Measurements from ENCODE around the gene UBAC1. TPM values are rescaled to one million over a fixed set of nuclear protein-coding genes. Genes with fewer than 3 reads are reported as not detected.

Gene UBAC1, protein sequence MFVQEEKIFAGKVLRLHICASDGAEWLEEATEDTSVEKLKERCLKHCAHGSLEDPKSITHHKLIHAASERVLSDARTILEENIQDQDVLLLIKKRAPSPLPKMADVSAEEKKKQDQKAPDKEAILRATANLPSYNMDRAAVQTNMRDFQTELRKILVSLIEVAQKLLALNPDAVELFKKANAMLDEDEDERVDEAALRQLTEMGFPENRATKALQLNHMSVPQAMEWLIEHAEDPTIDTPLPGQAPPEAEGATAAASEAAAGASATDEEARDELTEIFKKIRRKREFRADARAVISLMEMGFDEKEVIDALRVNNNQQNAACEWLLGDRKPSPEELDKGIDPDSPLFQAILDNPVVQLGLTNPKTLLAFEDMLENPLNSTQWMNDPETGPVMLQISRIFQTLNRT
- polyA plus RNA-seq (ENCODE audit: insufficient read depth in 1 of 5, insufficient read length in 5 of 5, low replicate concordance in 1 of 5), result 10 to 100 TPM; 27.6 to 38.4 (median 32.3) TPM
- long read RNA-seq, donor 1, transcript UBAC1-201 (10 exons, 1,867 nt), result major isoform, 12 of 20 reads
- long read RNA-seq, donor 1, partial matches to known transcripts, result 7 of 20 reads
- long read RNA-seq, donor 1, other reads (novel, unspliced or antisense), result 0 of 20 reads
- long read RNA-seq, donor 2, transcript UBAC1-201 (10 exons, 1,867 nt), result major isoform, 8 of 20 reads
- long read RNA-seq, donor 2, partial matches to known transcripts, result 12 of 20 reads
- long read RNA-seq, donor 2, other reads (novel, unspliced or antisense), result 0 of 20 reads
- long read RNA-seq, donor 3, transcript UBAC1-201 (10 exons, 1,867 nt), result major isoform, 12 of 17 reads
- long read RNA-seq, donor 3, partial matches to known transcripts, result 5 of 17 reads
- long read RNA-seq, donor 3, other reads (novel, unspliced or antisense), result 0 of 17 reads
- long read RNA-seq, donor 4, partial matches to known transcripts, result 0 of 4 reads
- long read RNA-seq, donor 4, other reads (novel, unspliced or antisense), result 0 of 4 reads
- long read RNA-seq, donor 5, transcript UBAC1-201 (10 exons, 1,867 nt), result major isoform, 15 of 23 reads
- long read RNA-seq, donor 5, partial matches to known transcripts, result 6 of 23 reads
- long read RNA-seq, donor 5, other reads (novel, unspliced or antisense), result 0 of 23 reads
- long read RNA-seq, donor 6, transcript UBAC1-201 (10 exons, 1,867 nt), result major isoform, 23 of 28 reads
- long read RNA-seq, donor 6, partial matches to known transcripts, result 5 of 28 reads
- long read RNA-seq, donor 6, other reads (novel, unspliced or antisense), result 0 of 28 reads
- long read RNA-seq, donor 7, transcript UBAC1-201 (10 exons, 1,867 nt), result major isoform, 6 of 20 reads
- long read RNA-seq, donor 7, partial matches to known transcripts, result 13 of 20 reads
- long read RNA-seq, donor 7, other reads (novel, unspliced or antisense), result 0 of 20 reads
- long read RNA-seq, donor 8, transcript UBAC1-201 (10 exons, 1,867 nt), result major isoform, 5 of 7 reads
- long read RNA-seq, donor 8, partial matches to known transcripts, result 0 of 7 reads
- long read RNA-seq, donor 8, other reads (novel, unspliced or antisense), result 0 of 7 reads

DNA sequence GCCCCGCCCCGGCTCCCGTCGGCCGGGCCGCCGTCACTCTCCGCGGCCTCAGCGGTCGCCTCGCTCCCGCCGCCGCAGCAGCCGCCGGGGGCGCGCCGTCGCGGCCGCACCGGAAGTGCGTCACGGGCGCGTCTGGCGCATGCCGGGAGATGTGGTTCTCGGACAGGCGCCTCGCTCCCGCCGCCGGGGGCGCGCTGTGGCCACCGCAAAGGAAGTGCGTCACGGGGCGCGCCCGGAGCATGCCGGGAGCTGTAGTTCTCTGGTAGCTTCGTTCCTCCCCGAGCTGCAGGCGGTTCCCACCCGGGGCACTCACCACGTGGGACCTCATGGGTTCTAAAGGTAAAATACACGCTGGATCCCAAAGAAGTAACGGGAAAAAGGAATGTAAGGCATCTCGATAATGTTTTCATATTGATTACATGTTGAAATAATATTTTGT lies at the start of gene UBAC1:
TSS of gene UBAC1 (minus strand) at position 97 of the 439 bp plus-strand sequence. CDS start 211 bp downstream, outside the sequence.
- peak; percentile 94 to 95 for DNase-seq

DNA sequence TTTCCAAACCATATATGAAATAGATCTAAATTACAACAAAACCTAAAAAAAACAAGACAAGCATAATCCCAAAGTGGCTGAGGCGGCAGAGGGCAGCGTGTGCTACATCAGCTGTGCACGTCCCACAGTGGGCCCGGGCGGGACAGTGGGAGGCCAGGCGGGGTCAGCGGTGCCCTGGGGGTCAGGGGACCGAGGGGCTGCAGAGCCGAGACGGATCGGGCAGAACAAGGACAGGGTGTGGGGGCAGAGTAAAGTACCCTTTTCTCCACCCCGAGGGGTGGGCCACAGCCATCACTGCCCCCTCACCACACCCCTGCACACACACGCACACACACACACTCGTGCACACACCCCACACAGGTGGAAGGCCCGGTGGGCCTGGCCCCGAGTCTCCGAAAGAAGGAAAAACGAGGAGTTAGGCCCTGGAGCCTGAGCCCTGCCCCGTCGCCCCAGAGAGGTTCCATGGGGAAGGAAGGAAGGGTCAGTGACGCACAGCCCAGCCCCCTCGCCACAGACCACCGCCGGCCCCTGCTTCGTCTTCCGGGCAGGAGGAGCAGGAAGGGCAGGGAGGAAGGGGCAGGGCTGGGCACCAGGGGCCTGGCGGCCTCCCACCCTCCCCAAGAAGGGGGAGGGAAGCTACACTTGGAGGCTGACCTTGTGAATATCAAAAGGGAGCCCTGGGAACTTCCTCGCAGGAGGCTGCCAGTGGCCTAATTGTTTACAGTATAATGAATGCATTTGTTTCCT lies 49.6 kb upstream of the UBAC1 start:
- no peak for DNase-seq

DNA sequence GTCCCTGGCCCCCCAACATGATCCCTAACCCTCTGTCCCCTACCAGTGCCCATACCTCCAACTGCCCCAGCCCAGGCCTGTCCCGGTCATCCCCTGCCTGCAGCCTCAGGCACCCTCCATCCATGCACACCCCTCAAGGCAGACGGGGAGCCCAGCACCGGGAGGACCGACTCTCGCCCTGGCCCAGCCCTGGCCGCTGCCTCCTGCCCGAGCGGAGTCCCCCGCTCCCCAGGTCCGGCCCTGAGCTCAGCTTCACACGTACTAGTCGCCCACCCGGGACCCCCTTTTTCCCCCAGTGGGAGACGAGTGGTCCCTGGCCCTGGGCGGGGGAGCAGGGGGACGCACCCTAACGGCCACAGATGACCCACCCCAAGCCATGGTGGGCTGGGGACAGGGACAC lies 49.0 kb upstream of the UBAC1 start:
- no peak for DNase-seq

DNA sequence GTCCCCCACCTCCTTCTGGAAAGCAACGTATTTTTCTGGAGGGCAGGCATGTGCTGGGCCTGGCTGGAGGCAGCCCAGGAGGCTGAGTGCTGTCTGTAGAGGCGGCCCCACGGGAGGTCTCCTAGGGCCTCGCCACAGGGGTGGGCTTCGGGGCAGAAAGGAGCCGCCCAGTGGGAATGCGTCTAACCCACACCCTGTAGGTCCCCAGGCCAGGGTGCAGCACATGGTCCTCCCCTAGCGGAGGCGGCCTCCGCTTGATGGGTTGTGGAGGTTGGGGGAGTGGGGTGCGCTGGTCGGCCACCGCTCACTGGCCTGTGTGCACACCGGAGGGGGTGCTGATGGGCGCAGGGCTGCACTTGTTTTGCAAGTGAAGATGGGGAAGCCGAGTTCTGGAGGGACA lies 48.3 kb upstream of the UBAC1 start:
- DNase-seq, result no peak

DNA sequence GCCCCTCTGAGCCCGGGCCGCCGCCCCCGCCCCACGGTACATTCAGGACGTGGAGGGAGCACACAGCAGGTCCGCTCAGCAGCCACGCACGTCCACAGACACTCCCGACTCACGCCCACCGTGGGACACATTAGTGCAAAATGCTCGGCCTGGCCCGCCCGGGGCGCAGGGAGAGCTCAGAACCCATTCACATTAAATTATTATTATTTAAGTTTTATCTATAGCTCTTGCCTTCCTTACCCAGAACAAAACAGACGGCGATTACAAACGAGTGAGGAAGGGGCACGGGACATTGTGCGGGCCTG lies 47.5 kb upstream of the UBAC1 start:
- no peak for DNase-seq

DNA sequence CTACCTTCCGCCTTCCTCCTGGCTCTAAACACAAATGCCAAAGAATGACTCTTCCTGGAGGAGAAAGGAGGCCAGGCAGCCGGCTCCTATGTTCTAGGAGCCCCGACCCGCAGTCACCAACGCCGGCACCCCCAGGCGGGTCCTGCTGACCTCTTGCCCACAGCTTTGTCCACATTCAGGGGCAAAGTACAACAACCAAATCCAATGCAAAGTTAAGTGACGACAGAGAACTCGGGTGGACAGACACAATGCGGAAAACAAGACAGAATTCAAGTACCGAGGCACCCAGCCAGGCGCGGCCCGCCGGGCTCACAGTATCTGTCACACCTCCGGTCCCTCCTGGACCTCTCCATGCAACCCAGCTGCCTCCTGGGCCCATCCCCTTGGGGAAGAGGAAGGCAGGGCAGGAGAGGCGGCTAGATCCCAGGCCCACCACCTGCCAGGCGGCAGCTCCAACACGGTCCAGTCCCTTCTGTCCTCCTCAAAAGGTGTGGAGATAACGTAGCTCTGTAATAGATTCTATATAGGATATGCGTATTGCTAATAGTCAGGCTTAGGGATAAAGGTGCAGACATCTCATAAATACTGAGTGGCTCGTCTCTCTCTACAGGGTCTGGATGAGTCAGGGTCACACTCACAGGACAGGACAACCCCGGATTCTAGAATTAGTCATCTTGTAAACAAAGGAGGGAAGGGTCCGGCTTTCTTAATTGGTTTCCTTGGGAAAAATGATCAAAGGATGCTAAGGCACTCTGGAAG lies 46.9 kb upstream of the UBAC1 start:
- DNase-seq, result no peak

DNA sequence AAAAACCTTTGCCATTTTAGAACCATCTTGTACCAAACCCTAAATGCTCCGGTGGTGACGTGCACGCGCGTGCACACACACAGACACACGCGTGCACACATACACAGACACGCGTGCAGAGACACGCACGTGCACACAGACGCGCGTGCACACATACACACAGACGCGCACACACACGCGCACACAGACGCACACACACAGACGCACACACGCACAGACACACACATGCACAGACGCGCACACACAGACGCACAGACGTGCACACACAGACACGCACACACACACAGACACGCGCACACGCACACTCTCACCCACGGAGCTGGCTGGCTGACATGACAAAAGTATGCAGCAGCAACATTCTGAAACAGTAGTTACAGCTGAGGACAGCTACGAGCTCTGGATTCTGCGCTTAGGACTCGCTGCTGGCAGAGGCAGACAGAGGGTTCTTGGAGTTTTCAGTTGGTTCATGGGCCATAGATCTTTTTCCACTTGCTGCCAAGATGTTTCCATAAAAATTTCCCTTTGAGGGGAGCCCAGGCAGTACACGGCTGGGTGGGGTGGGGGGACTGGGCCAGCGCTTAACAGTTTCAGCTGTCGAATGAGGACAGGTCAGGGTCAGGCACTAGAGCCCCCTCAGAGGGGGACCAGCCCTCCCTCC lies 46.2 kb upstream of the UBAC1 start:
- no peak for DNase-seq

DNA sequence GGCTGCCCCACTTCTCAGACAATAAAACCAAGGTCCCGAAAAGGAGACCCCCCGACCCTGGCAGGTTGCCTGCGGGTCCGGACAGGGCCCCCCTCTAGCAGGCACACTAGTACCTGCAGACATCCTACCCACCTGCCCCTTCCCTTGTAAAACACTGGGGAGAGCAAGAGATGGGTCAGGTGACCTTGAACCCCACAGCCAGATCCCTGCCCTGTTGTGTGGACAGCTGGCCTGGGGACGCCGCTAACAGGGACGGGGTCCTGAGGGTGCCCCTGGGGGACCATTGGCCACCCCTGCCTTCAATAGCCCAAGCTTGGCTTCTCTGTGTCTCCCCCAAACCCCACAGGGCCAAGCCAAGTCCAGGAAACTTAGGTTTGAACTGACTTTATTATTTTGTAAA lies 45.0 kb upstream of the UBAC1 start:
- DNase-seq, result no peak

DNA sequence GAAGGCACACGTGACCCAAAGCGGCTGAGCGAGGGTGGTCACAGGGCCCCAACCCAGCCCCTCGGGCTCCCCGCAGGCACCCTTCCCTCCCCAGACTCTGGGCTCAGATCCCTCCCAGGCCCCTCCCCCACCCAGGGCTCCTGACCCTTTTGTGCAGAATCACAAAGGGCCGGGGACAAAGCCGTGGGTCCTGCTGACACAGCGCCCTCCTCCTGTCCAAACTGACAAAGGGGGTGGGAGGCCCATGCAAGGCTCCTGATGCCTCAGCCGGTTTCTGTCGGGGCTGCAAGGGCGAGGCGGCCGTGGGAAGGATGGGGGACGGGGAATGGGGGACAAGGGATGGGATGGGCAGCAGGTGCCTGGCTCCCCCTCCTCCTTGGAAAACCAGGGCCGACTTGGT lies 43.5 kb upstream of the UBAC1 start:
- DNase-seq, result no peak

DNA sequence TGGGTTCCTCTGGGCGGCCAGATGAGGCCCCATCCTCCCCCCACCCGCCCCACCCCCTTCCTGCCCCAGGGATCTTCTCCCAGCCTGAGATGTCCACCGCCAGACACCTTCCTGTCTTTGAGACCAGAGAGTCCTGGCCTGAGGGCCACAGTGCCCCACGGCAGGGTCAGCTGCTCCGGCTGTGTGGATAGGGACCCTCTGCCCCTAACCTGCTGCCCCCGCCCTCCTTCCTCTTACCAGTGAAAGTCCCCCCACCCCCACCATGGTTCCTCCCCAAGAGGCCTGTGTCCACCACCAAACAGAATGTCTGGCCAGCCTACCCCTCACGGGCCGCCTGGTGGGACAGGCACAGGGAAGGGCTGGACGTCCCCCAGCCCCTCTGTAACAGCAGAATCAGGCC lies 43.0 kb upstream of the UBAC1 start:
- DNase-seq, result no peak

DNA sequence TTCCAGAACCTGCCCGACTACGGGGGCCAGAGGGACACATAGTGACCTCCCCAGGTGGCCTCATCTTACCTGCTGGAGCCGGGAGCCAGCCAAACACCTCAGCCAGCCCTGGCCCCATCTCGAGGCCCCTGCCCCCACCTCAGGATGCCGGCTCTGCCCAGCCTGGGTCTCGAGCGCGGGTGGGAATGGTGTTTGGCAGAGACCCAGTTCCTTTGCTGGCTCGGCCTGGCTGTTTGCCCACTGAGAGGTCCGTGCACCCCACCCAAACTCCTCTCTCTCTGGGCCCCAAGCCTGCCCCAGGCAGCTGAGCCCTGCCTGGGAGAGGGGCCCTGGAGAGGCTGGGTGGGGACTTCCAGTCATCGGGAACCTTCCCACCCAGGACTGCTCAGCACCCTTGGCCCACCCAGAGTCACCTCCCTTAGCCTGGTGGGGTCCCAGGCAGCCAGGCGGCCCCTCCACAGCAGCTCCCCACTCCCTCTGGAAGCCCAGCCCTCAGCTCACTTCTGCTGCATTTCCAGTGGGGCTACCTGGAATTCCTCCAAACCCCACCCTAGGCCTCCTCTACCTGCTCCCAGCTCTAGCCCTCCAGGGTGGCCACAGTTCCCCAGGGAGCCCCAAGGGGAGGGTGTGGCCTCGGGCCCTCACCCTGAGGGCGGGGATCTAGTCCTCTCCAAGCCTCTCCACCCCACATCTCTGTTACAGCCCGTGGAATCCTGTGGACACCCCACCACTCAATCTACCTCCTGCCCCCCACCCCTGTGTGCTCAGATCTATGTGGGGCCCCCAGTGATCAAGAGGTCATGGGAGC lies 42.4 kb upstream of the UBAC1 start:
- no peak for DNase-seq

DNA sequence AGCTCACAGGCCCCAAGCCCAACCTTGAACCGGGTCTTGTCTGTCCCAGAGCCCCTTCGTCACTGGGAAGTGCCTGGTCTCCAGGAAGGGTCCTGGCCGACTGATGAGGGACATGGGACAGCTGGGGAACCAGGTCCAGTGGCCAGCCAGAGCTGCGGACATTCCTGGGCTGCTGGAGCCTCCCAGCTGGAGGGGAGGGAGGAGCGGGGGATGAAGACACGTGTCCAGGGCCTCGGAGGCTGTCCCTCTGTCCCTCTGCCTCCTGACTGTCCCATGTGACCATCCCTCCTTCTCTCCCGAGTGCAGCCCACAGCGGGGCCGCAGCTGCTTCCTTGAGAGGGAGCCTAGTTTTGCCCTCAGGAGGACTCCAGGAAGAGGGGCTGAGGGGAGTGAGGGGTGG lies 41.7 kb upstream of the UBAC1 start:
- DNase-seq, result no peak

DNA sequence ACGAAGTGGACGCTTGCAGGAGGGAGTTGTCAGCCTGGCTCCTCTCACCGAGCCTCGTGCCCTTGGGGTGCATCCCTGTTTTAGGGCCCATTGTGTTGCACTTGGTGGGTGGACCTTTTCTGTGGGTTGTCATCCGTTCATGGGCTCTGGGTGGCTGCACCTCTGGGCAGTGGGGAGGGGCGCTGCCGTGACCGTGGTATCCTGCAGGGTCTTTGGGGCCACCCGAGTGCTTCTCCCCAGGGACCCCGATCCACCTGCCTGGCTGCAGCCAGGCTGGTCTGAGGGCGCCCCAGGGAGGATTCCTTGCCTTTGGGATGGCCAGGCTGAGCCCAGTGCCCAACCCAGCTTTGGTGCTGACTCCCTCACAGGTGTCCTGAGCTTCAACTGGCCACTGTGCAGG lies 41.0 kb upstream of the UBAC1 start:
- DNase-seq, result no peak

DNA sequence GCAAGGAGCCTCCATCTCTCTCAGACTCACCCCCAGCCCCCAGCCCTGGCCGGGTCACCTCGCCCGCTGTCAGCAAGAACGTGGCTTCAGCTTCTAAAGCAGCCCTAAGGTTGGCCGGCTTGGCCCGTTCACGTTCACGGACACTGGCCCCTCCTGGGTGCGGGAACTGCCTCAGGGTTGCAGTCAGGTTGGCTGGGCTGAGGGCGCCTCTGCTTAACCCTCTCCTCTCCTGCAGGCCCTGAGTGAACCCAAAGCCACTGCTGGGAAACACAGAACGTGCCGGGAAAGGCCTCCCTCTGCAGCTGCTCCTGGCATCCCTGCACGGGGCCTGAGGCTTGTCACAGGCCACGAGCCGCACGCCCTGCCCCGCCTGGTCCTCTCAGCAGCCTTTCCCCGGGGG lies 40.1 kb upstream of the UBAC1 start:
- DNase-seq, result no peak

DNA sequence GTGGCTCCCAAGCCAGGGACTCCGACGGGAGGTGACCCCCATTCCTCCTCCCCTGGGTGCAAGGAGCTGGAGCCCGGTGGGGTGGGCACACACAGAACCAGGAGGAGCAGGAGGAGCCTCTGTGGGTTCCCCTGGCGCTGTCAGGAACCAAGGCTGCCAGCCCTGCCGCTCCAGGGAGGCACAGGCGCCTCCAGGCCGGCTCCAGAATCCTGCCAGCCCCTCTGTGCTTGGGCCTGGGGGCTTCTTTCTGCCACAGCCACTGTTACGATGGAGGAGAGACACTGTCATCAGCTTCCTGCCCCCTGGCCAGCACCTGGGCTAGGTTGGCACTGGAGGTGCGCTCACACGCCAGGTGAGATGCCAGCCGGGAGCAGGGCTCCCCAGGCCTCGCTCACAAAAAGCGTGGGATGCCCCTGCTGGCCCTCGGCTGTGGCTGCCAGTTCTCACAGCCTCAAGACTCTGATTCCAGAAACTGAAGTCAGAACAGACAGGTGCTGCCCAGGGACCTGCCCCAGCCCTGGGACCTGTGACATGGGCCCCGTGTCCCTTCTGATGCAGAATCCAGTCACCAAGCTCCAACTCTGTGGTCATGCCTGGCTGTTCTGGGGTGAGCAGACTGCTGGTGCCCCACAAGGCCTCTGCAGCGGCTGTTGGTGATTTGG lies 37.4 kb upstream of the UBAC1 start:
- DNase-seq, result no peak

DNA sequence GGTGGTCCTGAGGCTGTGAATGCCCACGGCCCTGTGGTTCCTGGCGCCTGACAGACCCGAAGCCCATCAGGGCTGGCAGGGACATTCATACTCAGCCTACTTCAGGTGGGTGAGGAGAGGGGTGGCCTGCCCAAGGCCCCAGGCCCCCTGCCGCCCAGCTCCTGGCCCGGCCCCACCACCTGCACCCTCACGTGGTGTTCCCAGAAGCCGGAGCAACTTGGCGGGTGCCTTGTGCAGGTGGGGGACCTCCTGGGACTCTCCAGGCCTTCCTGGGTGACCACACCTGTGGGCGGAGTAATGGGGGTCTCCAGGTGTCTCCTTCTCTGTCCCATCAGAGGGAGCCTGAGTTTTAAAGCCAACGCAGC lies 36.8 kb upstream of the UBAC1 start:
- no peak for DNase-seq

DNA sequence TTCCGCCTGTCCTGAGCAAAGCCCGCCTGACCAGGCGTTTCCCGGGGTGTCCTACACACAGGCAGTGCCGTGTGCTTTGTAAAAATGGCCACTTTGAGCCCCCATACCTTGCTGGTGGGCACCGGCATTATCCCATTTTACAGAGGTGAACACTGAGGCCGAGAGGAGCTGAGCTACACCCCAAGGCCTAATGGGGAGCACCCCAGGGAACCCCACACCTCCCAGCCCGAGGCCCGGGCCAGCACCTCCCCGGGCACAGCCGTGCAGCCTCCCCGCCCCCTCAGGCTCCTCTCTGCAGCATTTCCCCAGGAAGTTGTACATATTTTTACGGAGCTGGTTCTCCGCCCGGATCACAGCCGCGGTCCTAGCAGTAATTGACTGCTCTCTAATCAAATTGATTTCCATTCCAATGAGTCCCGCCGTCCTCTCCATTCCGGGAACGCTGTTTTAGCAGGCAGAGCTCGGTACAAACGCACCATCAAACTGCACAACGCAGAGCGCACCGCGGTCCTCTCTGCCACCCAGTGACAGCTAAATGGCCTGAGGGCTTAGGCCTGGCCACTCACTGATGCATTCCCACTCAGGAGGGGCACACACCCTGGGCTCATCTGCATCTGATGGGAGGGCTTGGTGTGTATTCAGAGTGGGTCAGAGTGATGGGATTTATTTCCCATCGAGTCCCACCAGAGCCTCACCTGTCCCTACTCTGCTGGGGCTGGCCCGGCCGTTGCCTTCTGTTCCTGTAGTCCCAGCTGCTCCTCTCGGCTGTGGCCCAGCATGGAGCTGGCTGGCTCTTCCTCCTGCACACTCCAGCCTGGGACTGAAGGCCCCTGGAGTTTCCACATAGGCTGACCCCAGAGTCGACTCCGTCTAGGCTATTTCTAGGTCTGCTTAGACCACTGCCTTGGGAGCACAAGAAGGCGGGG lies 36.2 kb upstream of the UBAC1 start:
- no peak for DNase-seq

All from right lung (tissue), 10 donors.